Measurements from ENCODE around the gene FBN3.
"Not testable (repeated sequence)": the region's sequence is repeated elsewhere in the genome, so short reads cannot be mapped to it uniquely, and the experiment has no call there.

FBN3 gene

DNA sequence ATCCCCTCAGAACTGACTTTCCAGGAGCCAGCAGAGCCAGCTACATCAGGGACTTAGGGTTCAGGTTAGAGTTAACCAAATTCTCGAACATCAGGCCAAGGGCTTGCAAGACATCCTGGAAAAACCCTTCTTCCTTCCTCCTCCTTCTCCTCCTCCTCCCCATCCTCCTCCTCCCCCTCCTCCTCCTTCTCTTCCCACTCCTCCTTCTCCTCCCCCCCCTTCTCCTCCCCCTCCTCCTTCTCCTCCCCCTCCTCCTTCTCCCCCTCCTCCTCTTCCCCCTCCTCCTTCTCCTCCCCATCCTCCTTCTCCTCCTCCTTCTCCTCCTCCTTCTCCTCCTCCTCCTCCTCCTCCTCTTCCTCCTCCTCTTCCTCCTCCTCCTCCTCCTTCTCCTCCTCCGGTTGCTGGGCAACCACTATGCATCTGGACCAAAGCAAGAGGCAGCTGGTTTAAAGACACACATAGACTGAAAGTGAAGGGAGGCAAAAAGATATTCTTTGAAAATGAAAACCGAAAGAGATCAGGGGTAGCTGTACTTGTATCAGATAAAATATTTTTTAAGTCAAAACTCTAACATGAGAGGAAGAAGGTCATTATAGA is 102.7 kb downstream of the FBN3 start:
- no peak for DNase-seq

GRCh38 chr19:8045872-8046568 is 103.4 kb downstream of the FBN3 start:
- no peak for DNase-seq

DNA sequence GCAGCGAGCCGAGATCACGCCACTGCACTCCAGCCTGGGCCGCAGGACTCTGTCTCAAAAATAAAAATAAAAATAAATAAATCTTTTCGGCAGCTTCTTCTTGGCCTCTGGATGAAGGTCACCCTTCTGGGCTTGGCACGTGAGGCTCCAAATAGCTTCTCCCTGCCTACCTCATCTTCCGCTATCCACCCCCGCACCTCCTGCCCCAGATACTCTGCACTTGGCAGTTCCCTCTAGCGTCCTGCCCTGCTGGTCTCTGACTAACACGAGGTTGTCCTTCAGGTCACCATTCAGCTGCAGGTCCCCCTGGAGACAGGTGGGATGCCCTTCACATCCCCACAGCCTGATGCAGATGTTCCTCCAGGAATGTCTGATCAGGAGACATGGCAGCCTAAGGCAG is 105.4 kb downstream of the FBN3 start:
- no peak for DNase-seq

GRCh38 chr19:8042900-8043299 is 106.5 kb downstream of the FBN3 start:
- no peak for DNase-seq

GRCh38 chr19:8041531-8041931 is 107.9 kb downstream of the FBN3 start:
- DNase-seq, result no peak

GRCh38 chr19:8039231-8039630 is 110.2 kb downstream of the FBN3 start:
- DNase-seq, result no peak

GRCh38 chr19:8038815-8039214 is 110.6 kb downstream of the FBN3 start:
- no peak for DNase-seq

DNA sequence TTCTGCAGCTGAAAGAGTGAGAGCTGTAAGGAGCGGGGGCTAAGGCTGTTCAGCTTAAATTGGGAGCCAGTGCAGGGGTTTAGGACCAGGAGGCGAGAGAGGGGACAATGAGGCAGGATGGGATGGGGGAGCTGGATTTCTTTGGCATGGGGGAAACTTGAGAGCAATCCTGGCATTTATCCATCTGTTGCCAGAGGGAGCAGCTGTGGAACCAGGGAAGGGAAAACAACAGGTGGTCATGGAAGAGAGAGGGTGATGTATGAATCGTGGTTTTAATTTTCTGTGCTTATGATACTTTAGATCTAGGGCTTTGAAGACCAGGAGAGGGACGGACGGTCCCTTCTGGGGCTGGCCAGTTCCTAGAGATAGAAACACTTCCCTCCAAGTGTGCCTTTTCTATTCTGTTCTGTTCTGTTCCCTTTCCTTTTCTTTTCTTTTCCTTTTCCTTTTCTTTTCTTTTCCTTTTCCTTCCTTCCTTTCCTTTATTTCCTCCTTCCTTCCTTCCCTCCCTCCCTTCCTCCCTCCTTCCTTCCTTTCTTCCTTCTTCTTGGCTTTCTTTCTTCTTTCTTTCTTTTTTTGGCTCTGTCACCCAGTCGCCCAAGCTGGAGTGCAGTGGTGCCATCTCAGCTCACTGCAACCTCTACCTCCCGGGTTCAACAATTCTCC is 112.8 kb downstream of the FBN3 start:
- no peak for DNase-seq

DNA sequence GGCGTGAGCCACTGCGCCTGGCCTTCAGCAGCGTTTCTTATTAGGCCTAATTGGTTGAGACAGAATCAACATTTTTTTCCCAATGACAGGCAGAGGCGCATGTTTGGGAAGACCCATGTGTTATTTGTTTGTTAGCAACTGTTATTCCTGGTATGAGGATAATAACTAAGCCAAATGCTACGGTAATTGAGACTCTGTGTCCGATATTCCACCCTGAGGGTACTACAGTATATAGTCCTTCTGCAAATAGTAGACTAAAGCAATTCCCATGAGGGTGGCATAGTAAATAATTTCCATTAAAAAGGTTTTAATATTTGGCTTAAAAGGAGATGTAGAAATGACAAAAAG is 115.2 kb downstream of the FBN3 start:
- DNase-seq, result no peak

GRCh38 chr19:8033287-8034177 is 115.9 kb downstream of the FBN3 start:
- not testable (repeated sequence) for DNase-seq

GRCh38 chr19:8030960-8031359 is 118.4 kb downstream of the FBN3 start:
- no peak for DNase-seq

- DNase-seq, result no peak
These were observed 120.4 kb downstream of the FBN3 start for GRCh38 chr19:8028951-8029491.

GRCh38 chr19:8025316-8025715 is 124.1 kb downstream of the FBN3 start:
- no peak for DNase-seq

DNA sequence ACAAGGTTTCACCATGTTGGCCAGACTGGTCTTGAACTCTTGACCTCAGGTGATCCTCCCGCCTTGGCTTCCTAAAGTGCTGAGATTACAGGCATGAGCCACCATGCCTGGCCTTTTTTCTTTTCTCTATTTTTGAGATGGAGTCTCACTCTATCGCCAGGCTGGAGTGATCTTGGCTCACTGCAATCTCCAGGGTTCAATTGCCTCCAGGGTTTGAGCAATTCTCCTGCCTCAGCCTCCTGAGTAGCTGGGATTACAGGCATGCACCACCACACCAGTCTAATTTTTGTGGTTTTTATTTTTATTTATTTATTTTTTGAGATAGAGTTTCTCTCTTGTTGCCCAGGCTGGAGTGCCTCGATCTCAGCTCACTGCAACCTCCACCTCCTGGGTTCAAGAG is 125.1 kb downstream of the FBN3 start:
- DNase-seq, result not testable (repeated sequence)

DNA sequence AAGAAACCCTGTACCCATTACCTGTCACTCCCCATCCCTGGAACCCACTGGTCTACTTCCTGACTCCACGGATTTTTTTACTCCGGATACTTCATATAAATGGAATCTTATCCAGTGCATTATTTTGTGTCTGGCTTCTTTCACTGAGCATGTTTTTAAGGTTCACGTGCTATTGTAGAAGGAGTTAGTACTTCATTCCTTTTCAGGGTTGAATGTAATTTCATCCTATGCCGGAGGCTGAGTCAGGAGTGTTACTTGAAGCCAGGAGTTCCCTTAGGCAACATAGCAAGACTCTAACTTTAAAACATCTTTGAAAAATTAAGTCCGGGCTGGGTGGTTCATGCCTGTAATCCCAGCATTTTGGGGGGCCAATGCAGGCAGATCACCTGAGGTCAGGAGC is 126.0 kb downstream of the FBN3 start:
- no peak for DNase-seq

GRCh38 chr19:8022275-8022674 is 127.1 kb downstream of the FBN3 start:
- no peak for DNase-seq

- DNase-seq, result no peak
These were observed 128.0 kb downstream of the FBN3 start for GRCh38 chr19:8021374-8021773.

DNA sequence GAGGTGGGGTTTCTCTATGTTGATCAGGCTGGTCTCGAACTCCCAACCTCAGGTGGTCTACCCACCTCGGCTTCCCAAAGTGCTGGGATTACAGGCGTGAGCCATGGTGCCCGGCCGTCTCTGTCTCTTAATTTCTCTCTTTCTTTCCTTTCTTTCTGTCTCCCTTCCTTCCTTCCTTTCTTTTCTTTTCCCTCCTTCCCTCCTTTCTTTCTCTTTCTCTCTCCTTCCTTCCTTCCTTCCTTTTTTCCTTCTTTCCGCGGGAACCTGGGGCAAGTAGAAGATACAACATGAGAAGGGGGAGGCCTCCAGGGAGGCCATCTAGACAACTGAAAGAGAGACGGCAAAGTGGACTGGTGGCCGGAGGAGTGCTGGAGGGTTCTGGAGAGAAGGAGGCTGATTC is 128.7 kb downstream of the FBN3 start:
- no peak for DNase-seq

DNA sequence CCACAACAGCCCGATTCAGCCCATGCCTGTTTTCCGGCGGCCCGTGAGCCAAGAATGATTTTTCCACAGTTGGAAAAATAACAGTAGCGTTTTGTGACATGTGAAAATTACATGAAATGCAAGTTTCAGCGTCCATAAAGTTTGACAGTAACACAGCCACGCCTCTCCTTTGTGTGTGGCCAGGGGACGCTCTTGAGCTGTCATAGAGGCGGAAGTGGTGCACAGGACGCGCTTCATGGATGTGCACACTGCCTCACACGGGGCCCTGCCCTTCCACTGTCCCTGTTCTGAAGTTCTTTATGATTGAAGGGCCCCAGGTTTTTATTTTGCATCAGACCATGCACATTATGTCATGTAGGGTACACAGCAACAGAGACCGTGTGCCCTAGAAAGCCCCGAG is 131.6 kb downstream of the FBN3 start:
- DNase-seq, result peak; percentile 47
